Raji (cell line): ENCODE measurements around the gene IRF9.
A peak's percentile ranks its signal among the peaks of the same experiment; 100 is the strongest.

Source experiments
- POLR2A ChIP-seq: IDR thresholded peaks from 2 replicates; pipeline ENCODE4 v1.6.1; 2011; ENCODE audit warnings: low read depth, low read length, control low read depth; ENCODE audit not compliant: insufficient read depth

The IRF9 gene

GRCh38 chr14:24138396-24139271 lies 22.4 kb upstream of the IRF9 start:
- TF ChIP-seq POLR2A: no peak; the same call in none of the 2 replicates

GRCh38 chr14:24139272-24139934 lies 21.7 kb upstream of the IRF9 start:
- TF ChIP-seq POLR2A: peak; percentile 33; the same call in 1 of the 2 replicates

DNA sequence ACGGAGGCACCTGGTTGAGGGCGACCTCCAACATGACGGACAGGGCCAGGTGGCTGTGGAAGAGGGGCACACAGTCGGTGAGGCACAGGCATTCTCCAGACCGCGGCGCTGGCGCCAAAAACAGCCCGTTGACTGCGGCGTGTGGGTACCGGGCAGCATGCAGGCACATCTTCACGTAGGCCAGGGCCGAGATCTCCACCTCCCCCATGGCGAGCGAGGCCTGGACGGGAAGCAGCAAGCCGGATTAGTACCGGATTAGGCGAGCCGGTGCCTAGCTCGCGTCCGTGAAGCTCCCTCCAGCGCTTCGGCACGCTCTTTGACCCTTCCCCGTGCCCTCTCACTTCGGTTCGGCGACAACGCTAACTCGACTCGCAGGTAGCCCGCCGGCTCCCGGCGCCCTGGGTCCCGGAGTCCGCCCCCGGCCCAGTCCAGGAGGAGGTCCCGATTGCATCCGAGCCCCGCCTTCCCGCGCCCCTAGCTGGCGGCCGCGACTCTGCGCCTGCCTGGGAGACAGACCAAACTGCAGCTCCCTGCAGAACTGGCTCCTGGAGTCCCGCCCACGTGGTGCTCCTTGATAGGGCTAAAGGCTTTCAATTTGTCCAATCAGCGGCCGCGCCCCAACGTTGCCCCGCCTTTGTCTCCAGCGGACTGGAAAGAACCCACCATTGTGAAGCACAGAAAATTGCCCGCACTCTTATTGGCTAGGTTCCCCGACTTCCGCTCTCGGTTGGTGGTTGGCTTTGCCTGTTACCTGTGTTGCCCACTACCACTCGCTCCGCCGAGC lies 19.8 kb upstream of the IRF9 start, which contains the start of gene EMC9:
Gene EMC9, minus strand, starts transcription at position 495 of the 784 bp plus-strand sequence. Its CDS starts 287 bp downstream, at position 208.
- TF ChIP-seq POLR2A: peak; percentile 92

DNA sequence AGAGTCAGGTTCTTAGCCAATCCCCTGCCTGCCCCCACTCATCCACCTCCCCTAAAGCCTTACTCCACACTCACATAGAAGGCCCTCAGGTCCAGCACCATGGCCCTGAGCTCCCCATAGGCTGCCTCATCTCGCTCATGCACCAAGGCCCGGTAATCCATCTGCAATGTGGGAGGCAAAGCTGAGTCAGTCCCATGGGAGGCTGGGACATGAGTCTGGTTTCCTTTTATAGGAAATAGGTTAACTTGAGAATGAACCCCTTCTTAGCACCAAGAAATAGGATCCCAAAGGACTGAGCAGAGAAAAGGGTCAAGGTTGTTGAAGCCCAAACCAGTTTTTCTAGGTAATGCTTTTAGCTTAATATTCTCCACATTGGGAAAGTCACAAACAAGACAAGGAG lies 17.6 kb upstream of the IRF9 start:
- no peak for TF ChIP-seq POLR2A

DNA sequence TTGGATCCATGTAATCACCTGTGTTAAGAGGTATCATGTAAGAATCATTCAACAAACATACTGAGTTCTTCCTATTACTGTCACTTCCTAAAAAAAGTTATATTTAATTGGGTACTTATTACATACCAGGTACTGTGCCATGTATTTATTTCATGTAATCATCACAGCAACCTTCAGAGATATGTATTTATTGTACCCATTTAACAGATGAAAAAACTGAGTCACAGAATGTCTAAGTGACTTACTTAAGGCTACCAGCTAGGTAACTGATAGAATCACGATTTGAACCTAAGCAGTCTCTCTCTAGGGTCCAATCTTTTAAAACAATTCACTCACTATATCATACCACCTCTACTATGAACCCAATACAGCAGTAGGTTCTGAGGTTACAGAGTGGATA lies 16.6 kb upstream of the IRF9 start:
- TF ChIP-seq POLR2A: no peak

- TF ChIP-seq POLR2A: no peak
These were observed 15.8 kb upstream of the IRF9 start for GRCh38 chr14:24145219-24145618.

- TF ChIP-seq POLR2A: no peak
These were observed 15.2 kb upstream of the IRF9 start for GRCh38 chr14:24145690-24146452.

- TF ChIP-seq POLR2A: peak; percentile 74
These were observed 14.6 kb upstream of the IRF9 start, which contains the start of gene PSME2 for GRCh38 chr14:24146453-24146977. TSS of gene PSME2 (minus strand) at chr14:24146610. CDS start at chr14:24146581, 29 bp downstream.

- TF ChIP-seq POLR2A: peak; percentile 65
These were observed 13.9 kb upstream of the IRF9 start, which contains the start of gene RNF31 for GRCh38 chr14:24146978-24147760. TSS of gene RNF31 (plus strand) at chr14:24147498. CDS start at chr14:24147699, 201 bp downstream.

DNA sequence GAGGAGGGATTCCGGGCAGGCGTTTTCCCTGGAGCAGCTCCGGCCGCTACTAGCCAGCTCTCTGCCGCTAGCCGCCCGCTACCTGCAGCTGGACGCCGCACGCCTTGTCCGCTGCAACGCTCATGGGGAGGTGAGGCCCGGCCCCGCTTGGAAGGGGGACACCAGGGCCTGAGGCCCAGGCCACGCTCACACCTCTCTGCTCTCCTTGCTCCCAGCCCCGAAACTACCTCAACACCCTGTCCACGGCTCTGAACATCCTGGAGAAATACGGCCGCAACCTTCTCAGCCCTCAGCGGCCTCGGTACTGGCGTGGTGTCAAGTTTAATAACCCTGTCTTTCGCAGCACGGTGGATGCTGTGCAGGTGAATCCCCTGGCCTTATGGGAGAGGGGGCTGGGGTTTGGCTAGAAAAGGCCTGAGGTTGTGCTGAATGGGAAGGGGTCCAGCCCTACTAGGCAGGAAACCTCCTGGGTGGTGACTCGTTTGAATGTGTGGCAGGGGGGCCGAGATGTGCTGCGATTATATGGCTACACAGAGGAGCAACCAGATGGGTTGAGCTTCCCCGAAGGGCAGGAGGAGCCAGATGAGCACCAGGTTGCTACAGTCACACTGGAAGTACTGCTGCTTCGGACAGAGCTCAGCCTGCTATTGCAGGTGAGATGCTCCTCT lies 13.2 kb upstream of the IRF9 start:
- TF ChIP-seq POLR2A: no peak

DNA sequence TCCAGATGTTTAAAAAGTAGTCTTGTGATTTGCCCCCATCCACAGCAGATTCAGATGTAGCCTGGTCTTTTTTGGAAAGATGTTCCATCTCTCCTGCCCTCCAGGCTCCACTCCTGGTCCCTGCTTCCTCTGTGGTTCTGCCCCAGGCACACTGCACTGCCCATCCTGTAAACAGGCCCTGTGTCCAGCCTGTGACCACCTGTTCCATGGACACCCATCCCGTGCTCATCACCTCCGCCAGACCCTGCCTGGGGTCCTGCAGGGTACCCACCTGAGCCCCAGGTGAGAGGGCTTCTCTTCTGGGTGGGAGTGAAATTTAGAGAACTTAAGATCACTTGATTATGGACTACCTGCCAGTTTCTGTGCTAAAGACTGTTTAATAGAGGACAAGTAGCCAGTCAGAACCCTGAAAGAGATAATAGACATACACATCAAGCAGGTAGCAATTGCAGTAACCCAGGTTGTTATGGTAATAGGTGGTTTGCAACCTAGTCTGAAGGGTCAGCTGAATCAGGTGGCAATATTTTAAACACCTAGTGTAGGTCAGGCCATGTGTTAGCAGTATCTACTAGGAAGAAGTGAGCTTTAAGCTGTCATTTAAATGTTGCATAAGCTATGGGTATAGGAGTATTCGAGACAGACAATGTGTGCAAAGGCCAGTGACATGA lies 11.6 kb upstream of the IRF9 start:
- no peak for TF ChIP-seq POLR2A

DNA sequence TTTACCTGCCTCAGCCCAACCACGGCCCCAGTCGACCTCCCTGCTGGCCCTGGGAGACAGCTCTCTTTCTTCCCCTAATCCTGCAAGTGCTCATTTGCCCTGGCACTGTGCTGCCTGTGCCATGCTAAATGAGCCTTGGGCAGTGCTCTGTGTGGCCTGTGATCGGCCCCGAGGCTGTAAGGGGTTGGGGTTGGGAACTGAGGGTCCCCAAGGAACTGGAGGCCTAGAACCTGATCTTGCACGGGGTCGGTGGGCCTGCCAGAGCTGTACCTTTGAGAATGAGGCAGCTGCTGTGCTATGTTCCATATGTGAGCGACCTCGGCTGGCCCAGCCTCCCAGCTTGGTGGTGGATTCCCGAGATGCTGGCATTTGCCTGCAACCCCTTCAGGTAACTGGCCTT lies 11.0 kb upstream of the IRF9 start:
- no peak for TF ChIP-seq POLR2A
